H1 (cell line): Measurements from ENCODE around the gene ZFP90. TPM values are rescaled to one million over a fixed set of nuclear protein-coding genes. Genes with fewer than 3 reads are reported as not detected.

ENCODE experiments used
- BACH1 ChIP-seq: IDR thresholded peaks from 2 replicates; pipeline ENCODE4 v1.6.1; 2012; ENCODE audit warnings: low read length, improper control_type of control experiment
- KDM1A ChIP-seq: fragments of 200-600, 300-600 bp; sonication (generic); IDR thresholded peaks from 2 replicates; pipeline ENCODE4 v1.7.1; 2016; ENCODE audit warnings: mild to moderate bottlenecking, low read length, borderline replicate concordance
- SP1 ChIP-seq: IDR thresholded peaks from 2 replicates; pipeline ENCODE4 v1.6.1; 2011; ENCODE audit warnings: low read depth, low read length
- USF2 ChIP-seq: IDR thresholded peaks from 2 replicates; pipeline ENCODE4 v1.6.1; 2011; ENCODE audit warnings: low read length, improper control_type of control experiment
- polyA plus RNA-seq, 7 experiments: library from polyadenylated mRNA; depleted of rRNA in 3 of 7; stranded (reverse) in 5 of 7; unstranded in 2 of 7; fragments of >200 nt in 5 of 7; fragments of 200-250 nt in 2 of 7; gene quantifications; 1 replicate in 5 of 7; 2 replicates in 1 of 7; 4 replicates in 1 of 7; pipeline versions ENCODE4 v1.2.1 to v1.2.3, GENCODE V29; 2011 to 2013; ENCODE audit warnings: missing spikeins in 2 of 7, mixed read lengths in 2 of 7
- total RNA-seq: library from RNA; stranded (reverse); fragmentation: NEBNext Ultra II Directional; extraction: Animal tissue kit (Norgen Biotek cat#: 25700); gene quantifications from 2 replicates; pipeline ENCODE4 v1.2.1, GENCODE V29; 2021
- TF ChIP-seq, protein P1 (sequence below): fragments of 300-600 bp; sonication (generic); IDR thresholded peaks from 2 replicates; pipeline ENCODE4 v1.7.1; 2012; ENCODE audit warnings: low read length, moderate library complexity, mild to moderate bottlenecking, inconsistent platforms; ENCODE audit not compliant: insufficient replicate concordance

Gene ZFP90
- total and polyA plus RNA-seq, 2 of the 8 experiments (the other 6 are each of a cell fraction or from before 2014, with no cell fraction given), result 10.3 to 19.1 TPM

DNA sequence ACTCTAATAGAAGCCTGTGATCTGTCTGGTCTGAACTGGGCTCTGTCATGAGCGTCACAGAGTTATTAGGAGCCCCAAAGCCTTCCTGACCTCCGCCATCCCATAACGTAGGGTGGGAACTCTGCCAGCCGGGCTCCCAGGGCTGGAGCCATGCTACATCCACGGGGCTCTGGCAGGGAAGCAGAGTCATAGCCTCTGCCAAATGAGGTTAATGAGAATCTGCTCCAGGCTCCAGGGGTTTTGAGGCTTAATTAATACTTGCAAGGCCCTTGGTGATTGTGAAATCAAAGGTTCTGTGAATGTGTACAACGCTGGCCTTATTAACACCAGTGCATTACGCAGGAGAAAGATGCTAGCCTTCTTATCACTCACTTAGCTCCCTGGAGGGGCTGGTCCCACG is 42.4 kb upstream of the ZFP90 start (continued):
- TF ChIP-seq USF2 (no peak), BACH1 (no peak), SP1 (no peak), KDM1A (no peak)
- TF ChIP-seq, protein P1, sequence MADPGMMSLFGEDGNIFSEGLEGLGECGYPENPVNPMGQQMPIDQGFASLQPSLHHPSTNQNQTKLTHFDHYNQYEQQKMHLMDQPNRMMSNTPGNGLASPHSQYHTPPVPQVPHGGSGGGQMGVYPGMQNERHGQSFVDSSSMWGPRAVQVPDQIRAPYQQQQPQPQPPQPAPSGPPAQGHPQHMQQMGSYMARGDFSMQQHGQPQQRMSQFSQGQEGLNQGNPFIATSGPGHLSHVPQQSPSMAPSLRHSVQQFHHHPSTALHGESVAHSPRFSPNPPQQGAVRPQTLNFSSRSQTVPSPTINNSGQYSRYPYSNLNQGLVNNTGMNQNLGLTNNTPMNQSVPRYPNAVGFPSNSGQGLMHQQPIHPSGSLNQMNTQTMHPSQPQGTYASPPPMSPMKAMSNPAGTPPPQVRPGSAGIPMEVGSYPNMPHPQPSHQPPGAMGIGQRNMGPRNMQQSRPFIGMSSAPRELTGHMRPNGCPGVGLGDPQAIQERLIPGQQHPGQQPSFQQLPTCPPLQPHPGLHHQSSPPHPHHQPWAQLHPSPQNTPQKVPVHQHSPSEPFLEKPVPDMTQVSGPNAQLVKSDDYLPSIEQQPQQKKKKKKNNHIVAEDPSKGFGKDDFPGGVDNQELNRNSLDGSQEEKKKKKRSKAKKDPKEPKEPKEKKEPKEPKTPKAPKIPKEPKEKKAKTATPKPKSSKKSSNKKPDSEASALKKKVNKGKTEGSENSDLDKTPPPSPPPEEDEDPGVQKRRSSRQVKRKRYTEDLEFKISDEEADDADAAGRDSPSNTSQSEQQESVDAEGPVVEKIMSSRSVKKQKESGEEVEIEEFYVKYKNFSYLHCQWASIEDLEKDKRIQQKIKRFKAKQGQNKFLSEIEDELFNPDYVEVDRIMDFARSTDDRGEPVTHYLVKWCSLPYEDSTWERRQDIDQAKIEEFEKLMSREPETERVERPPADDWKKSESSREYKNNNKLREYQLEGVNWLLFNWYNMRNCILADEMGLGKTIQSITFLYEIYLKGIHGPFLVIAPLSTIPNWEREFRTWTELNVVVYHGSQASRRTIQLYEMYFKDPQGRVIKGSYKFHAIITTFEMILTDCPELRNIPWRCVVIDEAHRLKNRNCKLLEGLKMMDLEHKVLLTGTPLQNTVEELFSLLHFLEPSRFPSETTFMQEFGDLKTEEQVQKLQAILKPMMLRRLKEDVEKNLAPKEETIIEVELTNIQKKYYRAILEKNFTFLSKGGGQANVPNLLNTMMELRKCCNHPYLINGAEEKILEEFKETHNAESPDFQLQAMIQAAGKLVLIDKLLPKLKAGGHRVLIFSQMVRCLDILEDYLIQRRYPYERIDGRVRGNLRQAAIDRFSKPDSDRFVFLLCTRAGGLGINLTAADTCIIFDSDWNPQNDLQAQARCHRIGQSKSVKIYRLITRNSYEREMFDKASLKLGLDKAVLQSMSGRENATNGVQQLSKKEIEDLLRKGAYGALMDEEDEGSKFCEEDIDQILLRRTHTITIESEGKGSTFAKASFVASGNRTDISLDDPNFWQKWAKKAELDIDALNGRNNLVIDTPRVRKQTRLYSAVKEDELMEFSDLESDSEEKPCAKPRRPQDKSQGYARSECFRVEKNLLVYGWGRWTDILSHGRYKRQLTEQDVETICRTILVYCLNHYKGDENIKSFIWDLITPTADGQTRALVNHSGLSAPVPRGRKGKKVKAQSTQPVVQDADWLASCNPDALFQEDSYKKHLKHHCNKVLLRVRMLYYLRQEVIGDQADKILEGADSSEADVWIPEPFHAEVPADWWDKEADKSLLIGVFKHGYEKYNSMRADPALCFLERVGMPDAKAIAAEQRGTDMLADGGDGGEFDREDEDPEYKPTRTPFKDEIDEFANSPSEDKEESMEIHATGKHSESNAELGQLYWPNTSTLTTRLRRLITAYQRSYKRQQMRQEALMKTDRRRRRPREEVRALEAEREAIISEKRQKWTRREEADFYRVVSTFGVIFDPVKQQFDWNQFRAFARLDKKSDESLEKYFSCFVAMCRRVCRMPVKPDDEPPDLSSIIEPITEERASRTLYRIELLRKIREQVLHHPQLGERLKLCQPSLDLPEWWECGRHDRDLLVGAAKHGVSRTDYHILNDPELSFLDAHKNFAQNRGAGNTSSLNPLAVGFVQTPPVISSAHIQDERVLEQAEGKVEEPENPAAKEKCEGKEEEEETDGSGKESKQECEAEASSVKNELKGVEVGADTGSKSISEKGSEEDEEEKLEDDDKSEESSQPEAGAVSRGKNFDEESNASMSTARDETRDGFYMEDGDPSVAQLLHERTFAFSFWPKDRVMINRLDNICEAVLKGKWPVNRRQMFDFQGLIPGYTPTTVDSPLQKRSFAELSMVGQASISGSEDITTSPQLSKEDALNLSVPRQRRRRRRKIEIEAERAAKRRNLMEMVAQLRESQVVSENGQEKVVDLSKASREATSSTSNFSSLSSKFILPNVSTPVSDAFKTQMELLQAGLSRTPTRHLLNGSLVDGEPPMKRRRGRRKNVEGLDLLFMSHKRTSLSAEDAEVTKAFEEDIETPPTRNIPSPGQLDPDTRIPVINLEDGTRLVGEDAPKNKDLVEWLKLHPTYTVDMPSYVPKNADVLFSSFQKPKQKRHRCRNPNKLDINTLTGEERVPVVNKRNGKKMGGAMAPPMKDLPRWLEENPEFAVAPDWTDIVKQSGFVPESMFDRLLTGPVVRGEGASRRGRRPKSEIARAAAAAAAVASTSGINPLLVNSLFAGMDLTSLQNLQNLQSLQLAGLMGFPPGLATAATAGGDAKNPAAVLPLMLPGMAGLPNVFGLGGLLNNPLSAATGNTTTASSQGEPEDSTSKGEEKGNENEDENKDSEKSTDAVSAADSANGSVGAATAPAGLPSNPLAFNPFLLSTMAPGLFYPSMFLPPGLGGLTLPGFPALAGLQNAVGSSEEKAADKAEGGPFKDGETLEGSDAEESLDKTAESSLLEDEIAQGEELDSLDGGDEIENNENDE, result no peak
